Stimulated activated CD8-positive, alpha-beta memory T cell treated with anti-CD3 and anti-CD28 coated beads, Interleukin-7, amount 100 ng/mL, for 1 hour (primary cell): Measurements from ENCODE around the gene SKA1.

Source experiments
- DNase-seq, 2 donors: peaks; one replicate each; pipeline ENCODE4 v3.0.0-alpha.2; 2020; ENCODE audit warnings: low read depth in 2 of 2

Gene SKA1, protein sequence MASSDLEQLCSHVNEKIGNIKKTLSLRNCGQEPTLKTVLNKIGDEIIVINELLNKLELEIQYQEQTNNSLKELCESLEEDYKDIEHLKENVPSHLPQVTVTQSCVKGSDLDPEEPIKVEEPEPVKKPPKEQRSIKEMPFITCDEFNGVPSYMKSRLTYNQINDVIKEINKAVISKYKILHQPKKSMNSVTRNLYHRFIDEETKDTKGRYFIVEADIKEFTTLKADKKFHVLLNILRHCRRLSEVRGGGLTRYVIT

DNA sequence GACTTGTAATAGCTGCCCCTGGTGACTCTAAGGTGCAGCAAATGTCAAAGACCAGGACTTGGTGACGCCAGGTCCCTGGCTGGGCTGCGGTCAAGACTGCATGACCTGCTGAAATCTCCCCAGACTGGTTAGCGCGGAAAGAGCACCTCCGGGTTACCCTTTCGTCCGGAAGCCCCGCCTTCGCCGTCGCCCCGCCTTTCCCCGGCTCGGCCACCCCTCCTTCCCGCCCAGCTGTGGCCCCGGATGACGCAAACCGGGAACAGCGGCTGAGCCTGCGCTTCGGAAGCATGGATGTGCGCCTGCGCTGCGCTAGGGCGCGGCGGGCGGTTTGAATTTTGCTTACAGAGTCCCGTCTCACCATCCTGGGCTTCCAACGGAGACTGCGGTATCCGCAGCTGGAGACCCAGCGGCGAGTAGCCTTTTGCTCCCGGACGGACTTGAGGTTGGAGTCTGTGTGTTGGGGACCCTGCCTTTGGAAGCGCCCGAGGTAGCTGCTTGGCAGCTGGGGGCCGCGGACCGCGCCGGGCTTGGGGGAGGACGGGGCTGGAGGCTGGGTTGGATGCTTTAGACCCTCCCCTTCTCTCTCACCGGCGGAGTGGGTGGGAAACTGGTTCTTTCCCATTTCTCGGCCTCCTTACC lies at the start of gene SKA1:
SKA1 (plus strand) TSS at position 294 of the 639 bp plus-strand sequence. CDS start 785 bp downstream, outside the sequence.
- peak; percentile 83 to 84 for DNase-seq

DNA sequence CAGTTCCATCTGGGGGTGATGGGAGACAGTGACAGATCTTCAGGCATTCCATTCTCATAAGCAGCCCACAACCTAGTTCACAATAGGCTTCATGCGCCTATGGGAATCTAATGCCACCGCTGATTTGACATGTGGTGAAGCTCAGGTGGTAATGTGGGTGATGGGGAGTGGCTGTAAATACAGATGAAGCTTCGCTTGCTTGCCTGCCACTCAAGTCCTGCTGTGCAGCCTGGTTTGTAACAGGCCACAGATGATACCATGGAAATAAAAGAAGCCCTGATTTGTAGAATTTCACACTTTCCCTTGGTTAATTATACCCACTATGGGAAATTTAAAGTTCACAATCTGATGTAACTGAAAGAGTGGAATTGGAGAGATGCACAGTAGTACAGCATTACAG lies 46.9 kb upstream of the SKA1 start:
- no peak for DNase-seq

DNA sequence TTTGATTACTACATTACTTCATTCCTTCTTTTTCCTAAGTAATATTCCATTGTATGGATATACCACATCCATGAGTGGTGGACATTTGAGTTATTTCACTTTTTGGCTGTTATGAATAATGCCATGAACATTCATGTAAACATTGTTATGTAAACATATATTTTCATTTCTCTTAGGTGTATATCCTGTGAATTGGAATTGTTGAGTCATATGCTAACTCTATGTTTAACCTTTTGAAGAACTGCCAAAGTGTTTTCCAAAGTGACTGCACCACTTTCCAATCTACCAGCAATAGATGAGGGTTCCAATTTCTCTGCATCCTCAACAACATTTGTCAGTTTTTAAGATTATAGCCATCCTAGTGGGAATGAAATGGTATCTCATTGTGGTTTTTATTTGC lies 44.7 kb upstream of the SKA1 start:
- DNase-seq, result no peak

DNA sequence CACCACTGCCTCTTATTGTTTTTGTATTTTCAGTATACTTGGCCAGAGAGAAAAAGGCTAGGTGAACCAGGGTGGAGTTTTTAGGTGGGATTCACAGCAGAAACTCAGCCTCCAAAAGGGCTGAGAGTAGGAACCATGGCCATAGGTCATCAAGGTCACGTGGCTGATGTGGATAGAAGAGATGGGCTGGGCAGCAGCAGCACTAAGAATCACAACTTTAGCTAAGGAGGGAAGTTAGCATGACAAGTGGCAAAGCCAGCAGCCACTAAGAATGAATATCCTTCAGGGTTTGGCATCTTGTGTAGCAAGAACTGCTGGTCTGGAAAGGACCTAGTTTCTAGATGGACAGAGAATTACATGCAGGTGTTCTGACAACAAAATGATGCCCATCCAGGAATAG lies 43.2 kb upstream of the SKA1 start:
- DNase-seq, result no peak

DNA sequence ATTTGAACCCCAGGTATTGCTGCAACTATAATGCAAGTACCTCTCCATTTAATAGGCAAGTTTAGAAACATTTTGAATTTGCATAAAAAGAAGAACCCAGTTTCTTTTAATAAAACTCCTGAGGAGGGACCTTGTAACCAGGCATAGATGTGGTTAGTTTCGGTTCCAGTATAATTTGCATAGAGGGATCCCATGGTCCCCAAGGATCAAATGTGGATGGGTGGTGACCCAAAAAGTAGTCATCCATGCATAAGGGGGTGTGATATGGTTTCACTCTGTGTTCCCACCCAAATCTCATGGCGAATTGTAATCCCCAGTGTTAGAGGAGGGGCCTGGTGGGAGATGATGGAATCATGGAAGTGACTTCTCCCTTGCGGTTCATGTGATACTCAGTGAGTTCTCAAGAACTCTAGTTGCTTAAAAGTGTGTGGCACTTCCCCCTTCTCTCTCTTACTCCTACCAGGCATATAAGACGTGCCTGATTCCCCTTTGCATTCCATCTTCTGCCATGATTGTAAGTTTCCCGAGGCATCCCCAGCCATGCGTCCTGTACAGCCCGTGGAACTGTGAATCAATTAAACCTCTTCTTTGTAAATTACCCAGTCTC lies 40.2 kb upstream of the SKA1 start:
- no peak for DNase-seq

DNA sequence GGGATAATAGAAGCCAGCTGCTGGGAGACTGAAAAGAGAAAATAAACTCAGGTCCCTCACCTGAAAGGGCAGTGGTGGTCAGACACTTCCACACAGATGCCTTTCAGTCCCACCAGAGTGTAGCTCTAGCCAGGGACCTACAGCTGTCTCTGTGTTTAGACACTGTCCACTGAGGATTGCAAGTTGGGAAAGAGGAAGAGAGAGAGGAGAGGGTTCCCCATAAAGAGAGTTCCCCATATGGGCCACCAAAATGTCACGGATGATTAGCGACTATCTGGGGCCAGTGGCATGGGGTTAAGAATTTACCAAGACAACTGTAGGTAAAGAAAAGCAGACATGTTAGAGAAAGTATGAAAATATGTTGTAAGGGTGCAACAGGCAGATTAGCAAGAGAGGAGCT lies 36.7 kb upstream of the SKA1 start:
- DNase-seq, result no peak

DNA sequence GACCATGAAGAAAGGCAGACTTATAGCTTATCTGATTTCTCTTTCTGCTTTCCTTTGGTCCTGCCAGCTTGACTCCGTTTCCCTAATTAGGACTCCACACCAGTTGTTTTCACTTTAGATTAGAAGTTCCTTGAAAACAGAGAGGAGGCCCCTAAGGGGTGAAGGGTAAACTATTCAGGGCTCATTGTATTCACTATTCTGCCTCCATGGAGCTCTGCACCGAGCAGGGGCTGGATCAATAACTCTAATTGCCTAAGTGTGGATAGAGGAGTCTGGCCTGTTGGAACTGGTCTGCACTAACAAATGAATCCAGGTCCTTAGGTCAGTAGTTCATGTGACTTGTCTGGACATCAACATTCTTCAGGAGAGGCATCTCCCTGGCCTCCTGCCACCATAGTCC lies 36.1 kb upstream of the SKA1 start:
- DNase-seq, result no peak

DNA sequence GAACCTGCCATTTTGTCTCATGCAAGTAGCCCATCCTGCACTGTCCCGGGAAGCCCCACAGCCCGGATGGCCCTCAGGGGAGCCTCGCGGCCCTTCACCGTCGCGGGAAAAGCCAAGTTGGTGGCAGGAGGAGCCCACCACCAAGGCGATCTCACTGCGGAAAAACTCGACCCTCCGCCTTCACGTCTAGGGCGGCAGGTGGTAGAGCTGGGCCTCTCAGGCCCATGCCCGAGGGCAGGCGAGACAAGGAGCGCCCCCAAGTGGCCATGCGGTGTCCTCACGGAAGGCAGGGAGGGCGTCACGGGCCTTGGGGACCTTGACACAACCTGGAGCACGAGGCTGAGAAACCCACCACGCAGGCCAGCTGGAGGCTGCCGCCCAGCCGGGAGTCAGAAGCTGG lies 34.8 kb upstream of the SKA1 start:
- DNase-seq, result no peak

DNA sequence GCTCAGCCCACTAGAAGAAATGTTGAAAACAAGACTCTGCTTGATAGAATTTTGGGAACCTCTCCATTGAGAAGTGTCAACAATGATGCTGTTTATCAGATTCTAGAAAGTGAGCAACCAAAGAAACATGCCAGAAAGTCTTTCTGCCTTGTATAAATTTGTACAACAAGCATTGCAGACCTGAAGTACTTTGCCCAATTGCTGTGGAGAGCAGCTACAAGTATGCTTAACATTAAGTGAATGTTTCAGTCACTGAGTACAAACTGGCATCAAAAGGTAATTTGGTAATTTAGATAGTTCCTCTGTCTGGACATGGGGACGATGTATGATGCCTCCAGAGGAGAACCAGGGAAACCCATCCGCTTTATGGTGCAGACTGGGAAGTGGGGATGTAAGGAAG lies 33.4 kb upstream of the SKA1 start:
- DNase-seq, result no peak

DNA sequence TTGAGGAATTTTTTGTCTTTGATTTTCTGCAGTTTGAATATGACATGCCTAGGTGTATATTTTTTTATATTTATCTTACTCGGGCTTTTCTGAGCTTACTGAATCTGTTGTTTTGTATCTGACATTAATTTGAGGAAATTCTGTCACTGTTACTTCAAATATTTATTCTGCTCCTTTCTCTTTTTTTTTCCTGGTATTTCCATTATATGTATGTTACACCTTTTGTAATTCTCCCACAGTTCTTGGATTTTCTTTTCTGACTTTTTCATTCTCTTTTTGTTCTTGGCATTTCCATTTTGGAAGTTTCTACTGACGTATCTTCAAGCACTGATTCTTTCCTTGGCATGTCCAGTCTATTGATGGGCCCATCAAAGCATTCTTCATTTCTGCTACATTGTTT lies 24.1 kb upstream of the SKA1 start:
- DNase-seq, result no peak

DNA sequence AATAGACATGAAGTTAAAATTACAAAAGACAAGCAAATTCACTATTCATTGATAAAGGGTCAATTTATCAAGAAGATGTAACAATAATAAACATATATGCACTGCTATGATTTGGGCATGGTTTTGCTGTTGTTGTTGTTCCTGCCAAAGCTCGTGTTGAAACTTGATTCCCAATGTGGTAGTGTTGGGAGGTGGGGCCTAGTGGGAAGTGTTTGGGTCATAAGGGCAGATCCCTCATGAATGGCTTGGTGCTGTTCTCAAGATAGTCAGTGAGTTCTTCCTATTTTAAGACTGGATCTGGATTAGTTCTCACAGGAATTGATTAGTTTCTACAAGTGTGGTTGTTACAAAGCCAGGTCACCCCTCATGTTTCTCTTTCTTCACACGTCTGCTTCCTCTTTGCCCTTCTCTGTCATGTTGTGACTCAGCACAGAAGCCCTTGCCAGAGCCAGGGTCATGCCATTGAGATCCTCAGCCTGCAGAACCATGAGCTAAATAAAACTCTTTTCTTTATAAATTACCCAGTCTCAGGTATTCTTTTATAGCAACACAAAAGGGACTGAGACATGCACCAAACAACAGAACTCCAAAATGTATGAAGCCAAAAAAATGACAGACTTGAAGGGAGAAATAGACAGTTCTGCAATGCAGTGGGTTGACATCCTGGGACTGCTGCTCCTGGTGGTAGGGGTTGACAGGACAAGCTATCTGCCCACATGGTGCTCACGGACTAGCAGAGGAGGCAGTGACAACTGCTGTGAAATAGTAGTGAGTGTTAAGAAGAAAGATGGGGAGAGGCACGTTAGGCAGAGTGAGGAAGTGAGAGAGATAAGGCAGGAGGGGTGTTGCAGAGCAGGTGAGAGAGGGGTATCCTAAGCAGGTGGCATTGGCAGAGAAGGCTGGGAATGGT lies 18.6 kb upstream of the SKA1 start:
- no peak for DNase-seq

DNA sequence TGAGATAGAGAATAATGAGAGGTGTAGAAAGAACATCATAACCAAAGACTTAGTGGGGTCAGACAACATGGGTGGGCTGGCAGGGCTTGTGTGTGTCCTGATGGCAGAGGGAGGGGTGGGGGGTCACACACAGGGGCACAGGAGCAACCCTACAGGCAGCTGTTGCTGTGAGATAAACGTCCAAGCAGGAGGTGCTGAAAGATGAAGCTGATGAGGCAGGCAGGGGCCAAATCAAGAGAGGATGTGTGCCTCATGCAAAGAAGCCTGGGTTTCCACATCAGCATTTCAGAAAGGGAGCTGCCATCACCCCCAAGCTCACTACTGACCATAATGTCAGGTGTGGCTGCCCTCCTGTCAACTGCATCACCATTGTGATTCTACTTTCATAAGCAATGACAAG lies 16.0 kb upstream of the SKA1 start:
- no peak for DNase-seq

DNA sequence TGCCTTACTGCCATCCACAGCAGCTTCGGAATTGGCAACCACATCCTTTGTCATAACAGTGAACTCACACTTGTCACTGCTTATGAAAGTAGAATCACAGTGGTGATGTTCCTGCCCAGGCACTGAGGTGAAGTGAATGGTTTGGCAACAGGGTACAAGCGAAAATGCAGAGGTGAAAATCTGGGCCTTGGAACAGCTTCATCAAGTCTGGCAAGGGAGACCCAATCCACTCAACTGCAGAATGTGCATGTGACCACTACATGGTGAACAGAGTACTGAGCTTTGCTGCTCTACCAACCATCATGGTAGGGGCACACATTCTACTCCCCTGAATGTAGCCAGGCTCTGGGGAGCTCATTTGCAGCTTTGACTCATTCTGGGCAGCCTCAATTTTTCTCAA lies 15.0 kb upstream of the SKA1 start:
- DNase-seq, result no peak

DNA sequence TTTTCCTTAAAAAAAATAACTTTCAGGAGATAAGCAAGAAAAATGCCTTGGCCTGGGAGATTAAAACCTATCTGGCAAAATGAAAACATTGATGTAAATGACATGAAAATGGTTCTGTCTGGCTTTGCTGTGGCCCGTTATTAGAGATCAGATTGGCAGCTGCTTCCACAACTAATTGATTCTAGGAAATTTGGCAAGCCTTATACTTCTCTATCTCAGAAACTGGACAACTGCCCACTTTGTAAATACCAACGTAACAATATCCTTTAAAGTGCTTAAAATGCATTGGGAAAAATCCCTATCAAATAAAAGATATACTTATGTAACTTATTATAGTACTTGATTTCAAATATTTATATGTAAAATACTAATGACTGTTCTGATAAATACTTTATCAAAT lies 14.2 kb upstream of the SKA1 start:
- no peak for DNase-seq

DNA sequence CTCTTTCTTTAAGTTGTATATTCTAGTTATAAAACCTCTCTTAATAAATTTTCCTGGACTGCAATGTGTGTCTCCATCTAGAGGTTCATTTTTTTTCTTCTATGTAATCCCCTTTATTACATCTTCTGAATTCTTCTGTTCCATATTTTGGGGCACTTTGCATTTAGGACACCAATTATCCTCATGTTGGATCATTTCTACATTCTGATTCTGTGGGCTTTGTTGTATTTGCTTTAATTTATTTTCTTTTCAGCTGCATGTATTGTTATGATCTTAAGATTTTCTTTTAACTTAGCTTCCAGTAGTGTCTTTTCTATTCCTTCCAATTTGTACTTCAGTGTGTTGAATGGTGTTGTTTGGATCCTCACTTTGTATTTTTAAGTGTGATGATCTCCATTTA lies 5.2 kb upstream of the SKA1 start:
- DNase-seq, result no peak

DNA sequence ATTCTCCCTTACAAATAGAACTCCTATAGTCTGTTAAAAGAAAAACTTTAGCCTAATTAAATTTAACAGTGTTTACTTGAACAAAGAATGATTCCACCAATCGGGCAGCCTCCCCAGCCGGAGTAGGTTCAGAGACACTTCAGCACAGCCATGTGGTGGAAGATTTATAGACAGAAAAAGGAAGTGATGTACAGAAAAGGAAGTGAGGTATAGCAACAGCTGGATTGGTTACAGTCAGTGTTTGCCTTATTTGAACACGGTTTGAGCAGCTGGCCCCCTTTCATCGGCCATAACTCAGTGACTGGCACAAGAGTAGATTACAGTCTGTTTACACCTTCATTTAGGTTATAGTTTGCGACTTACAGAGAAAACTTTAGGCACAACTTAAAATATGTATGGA lies 2.1 kb upstream of the SKA1 start:
- no peak for DNase-seq

DNA sequence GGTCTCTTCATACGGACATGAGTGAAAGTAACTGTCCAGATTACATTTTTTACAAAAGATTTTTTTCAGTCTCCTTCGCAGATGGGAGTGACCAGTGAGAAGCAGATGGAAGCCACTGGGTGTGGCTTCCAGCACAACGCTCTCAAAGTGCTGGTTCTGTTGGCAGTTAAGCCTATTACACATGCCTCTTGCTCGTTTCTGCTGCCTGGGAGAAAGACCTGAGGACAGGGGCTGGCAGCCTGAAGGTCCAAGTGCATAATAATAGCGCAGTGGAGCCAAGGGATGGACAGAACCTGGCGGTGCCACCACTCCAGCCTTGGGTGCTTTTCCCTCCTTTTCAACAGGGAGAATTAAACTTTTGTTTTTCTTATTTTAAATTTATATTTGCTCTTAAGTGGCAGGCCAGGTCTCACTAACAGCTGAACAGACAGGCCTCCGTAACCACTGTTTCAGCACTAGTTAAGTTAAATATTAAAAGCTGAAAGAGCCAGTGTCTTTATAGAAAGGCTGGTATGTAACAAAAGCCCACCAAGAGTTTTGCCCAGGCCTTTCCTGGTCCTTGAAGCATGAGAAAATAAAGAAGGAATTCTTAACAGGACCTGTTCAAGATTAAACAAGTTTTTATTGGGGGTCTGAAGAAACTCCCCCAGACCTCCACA lies 1.2 kb upstream of the SKA1 start:
- DNase-seq, result no peak

DNA sequence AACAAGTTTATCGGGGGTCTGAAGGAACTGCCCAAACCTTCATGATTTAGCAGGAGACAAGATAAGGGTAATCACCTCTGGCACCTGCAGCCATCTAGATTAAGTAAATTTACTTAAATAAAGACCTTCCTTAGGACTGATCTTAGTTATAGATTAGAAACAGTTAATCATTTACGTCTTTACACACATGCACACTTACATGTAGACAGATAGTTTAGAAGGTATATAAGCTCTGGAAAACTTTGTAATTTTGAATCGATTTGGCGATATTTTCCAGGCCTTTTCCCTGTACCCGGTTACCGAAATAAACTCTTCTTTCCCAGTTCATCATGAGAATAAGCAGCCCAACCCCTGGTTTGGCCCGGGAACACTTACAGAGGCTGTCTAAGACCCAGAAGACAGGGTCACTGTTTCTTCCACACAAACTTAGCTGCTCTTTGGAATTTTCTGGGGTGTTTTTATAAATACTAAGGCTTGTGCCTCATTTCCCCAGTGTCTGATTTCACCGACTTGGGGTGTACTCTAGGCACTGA lies 560 bp upstream of the SKA1 start:
- no peak for DNase-seq

DNA sequence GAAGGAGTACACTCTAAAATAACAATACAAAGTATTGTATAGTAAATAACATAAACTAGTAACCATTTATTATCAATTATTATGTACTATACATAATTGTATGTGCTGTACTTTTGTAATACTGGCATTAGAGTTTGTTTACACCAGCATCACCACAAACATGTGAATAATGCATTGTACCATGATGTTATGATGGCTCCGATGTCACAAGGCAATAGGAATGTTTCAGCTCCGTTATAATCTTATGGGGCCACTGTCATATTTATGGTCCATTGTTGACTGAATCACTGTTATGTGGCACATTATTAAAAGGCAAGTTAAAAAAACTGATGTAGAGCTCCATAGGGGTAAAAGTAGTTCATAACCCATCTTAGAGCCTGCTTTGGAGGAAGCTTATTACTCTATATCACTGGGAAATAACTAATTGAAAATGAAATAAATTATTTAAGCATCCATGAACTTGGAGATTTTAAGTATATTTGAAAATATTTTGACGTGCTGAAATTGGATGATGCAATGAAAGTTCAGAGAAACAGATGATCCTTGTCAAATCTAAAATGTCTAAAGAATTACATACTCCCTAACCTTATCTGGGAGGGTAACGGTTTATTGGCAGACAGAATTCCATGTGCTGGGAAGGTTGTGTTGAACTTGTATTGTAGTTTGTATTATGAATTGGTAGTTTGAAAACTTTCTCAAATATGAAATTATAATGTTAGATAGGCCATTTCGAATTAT lies 2.4 kb downstream of the SKA1 start:
- no peak for DNase-seq

DNA sequence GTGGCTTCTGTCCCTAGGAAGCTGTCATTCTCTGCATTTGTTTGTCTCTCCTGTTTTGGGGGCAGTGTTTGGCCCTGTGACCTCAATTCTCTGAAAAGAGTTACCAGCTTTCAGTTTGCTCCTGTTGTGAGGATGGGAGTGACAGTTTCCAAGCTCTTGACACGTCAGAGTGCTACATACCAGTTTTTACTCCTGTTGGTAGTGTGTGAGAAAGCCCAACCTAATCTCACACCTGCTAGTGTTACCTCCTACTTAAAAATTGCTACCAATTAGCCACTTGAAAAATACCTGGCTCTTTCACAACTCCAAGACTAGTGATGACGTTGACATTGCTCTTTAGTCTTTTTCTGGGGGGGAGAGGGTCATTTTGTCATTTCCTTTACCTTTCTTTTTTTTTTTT lies 14.1 kb downstream of the SKA1 start:
- DNase-seq, result no peak

DNA sequence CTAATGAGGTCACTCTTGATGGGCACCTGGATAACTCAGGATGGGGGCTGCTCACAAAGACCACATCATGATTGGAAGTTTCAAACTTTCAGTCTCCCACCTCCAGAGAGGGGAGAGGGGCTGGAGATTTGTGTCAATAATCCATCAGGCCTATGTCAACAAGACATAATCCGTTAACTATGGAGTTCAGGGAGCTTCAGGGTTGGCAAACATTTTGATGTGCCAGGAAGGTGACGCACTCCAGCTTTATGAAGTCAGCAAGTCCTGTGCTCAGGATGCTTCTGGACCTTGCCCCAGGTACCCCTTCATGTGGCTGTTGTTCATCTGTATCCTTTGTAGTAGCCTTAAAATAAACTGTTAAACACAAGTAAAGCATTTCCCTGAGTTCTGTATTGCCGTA lies 19.0 kb downstream of the SKA1 start:
- DNase-seq, result no peak
